ENCODE data around the gene ATP5F1A. TPM values are rescaled to one million over a fixed set of nuclear protein-coding genes. Genes with fewer than 3 reads are reported as not detected.

ATP5F1A gene
- total RNA-seq, 1 experiment from 2014 or later, result 298 TPM

DNA sequence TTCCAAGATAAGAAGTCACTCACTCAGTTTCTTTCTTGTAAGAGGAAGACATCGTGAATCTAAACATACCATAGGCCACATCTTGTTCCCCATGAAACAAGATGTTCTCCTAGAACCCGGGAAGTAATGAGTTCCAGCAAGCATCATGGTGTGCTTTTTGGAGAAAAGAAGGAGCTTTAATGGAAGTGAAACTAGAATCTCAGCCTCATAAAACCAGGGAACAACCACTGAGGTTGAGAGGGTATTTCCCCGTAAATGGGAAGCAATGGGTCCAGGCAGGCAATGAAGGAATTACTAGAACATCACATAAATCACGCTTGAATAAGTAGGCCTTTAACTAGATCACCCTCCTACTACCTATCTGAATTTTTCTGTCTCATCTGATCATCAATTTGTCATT lies 66.4 kb downstream of the ATP5F1A start:
- Histone ChIP-seq H3K4me3 (ENCODE audit: low read depth in 2 of 2, low read length in 2 of 2) (no peak overlapping the region), H3K4me1 (ENCODE audit: control insufficient read depth, insufficient read depth, low read length) (no peaks in the 10 kb centered on the region), H3K27ac (ENCODE audit: low read length) (no peak overlapping the region), H3K9me3 (ENCODE audit: control insufficient read depth, insufficient read depth, low read depth, low read length) (no peaks in the 10 kb centered on the region), H3K27me3 (ENCODE audit: control insufficient read depth, insufficient read depth, low read length) (0 out of 2 replicates have a peak, but pooled peaks cover 4% of the 10 kb centered on the region), H3K36me3 (ENCODE audit: control insufficient read depth, insufficient read depth, low read length) (no peaks in the 10 kb centered on the region)
- TF ChIP-seq TCF7L2 (IDR thresholded peaks at IDR 0.05; ENCODE audit: low read depth, low read length), result no peak
- TF ChIP-seq, protein P1, sequence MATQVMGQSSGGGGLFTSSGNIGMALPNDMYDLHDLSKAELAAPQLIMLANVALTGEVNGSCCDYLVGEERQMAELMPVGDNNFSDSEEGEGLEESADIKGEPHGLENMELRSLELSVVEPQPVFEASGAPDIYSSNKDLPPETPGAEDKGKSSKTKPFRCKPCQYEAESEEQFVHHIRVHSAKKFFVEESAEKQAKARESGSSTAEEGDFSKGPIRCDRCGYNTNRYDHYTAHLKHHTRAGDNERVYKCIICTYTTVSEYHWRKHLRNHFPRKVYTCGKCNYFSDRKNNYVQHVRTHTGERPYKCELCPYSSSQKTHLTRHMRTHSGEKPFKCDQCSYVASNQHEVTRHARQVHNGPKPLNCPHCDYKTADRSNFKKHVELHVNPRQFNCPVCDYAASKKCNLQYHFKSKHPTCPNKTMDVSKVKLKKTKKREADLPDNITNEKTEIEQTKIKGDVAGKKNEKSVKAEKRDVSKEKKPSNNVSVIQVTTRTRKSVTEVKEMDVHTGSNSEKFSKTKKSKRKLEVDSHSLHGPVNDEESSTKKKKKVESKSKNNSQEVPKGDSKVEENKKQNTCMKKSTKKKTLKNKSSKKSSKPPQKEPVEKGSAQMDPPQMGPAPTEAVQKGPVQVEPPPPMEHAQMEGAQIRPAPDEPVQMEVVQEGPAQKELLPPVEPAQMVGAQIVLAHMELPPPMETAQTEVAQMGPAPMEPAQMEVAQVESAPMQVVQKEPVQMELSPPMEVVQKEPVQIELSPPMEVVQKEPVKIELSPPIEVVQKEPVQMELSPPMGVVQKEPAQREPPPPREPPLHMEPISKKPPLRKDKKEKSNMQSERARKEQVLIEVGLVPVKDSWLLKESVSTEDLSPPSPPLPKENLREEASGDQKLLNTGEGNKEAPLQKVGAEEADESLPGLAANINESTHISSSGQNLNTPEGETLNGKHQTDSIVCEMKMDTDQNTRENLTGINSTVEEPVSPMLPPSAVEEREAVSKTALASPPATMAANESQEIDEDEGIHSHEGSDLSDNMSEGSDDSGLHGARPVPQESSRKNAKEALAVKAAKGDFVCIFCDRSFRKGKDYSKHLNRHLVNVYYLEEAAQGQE (IDR thresholded peaks at IDR 0.05; ENCODE audit: insufficient read depth in 1 of 2, low read depth in 2 of 2, low read length in 1 of 2), result no peak
- no peak for TF ChIP-seq POLR2AphosphoS5 (IDR thresholded peaks at IDR 0.05; ENCODE audit: low read depth, low read length)
- TF ChIP-seq SIN3A (IDR thresholded peaks at IDR 0.05; ENCODE audit: borderline replicate concordance, insufficient read depth, low read depth, low read length), result no peak
- TF ChIP-seq, protein P2, sequence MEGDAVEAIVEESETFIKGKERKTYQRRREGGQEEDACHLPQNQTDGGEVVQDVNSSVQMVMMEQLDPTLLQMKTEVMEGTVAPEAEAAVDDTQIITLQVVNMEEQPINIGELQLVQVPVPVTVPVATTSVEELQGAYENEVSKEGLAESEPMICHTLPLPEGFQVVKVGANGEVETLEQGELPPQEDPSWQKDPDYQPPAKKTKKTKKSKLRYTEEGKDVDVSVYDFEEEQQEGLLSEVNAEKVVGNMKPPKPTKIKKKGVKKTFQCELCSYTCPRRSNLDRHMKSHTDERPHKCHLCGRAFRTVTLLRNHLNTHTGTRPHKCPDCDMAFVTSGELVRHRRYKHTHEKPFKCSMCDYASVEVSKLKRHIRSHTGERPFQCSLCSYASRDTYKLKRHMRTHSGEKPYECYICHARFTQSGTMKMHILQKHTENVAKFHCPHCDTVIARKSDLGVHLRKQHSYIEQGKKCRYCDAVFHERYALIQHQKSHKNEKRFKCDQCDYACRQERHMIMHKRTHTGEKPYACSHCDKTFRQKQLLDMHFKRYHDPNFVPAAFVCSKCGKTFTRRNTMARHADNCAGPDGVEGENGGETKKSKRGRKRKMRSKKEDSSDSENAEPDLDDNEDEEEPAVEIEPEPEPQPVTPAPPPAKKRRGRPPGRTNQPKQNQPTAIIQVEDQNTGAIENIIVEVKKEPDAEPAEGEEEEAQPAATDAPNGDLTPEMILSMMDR (IDR thresholded peaks at IDR 0.05), result no peak
- ChIA-PET CTCF (no interaction called here), POLR2A (no interaction called here)
- BruUV-seq (replicated peaks), result no TSS peak
- intact Hi-C loops (cut with micrococcal nuclease; ENCODE audit: unreplicated experiment), result no loop called here
- in situ Hi-C loops (cut with HindIII; ENCODE audit: low pct_unique_long_range_greater_than_20kb, low sequenced_read_pairs), result no loop called here
- ATAC-seq (no peak), DNase-seq (ENCODE audit: low read depth, low spot score) (no peak)

Other genes with a start within 250 kb of the ATP5F1A start
- 12.9 TPM for gene EPG5, start 131.0 kb downstream of the ATP5F1A start, total RNA-seq (2021; ENCODE audit: unreplicated experiment)
- 0.39 TPM for gene PSTPIP2, start 26.0 kb downstream of the ATP5F1A start, total RNA-seq (2021; ENCODE audit: unreplicated experiment)
- gene HAUS1, start 6.1 kb upstream of the ATP5F1A start, total RNA-seq (2021; ENCODE audit: unreplicated experiment), result 28.4 TPM

Data from Panc1 (cell line).